Upper lobe of left lung (tissue), 6 donors: ENCODE data around the gene DHODH. TPM values are rescaled to one million over a fixed set of nuclear protein-coding genes. Genes with fewer than 3 reads are reported as not detected.
"Not testable (repeated sequence)": the region's sequence is repeated elsewhere in the genome, so short reads cannot be mapped to it uniquely, and the experiment has no call there.

ENCODE experiments used
- ATAC-seq, 2 donors: fragments of 200-7000 bp; cut with Tn5 transposase; one replicate each; pipeline ENCODE4 v1.9.1; 2022; ENCODE audit warnings: mild to moderate bottlenecking in 2 of 2, moderate library complexity in 2 of 2; ENCODE audit not compliant: low FRiP score in 2 of 2
- DNase-seq, 2 donors: peaks; one replicate each; pipeline ENCODE4 v3.0.0-alpha.2; 2019 to 2020
- H3K27ac ChIP-seq, 4 donors: fragments of 200-600 bp; sonication (generic); one replicate each; pipeline ENCODE4 v1.5.1; 2016 to 2019
- H3K27me3 ChIP-seq, 4 donors: fragments of 200-600 bp; sonication (generic); one replicate each; pipeline ENCODE4 v1.5.1; 2017 to 2019
- H3K36me3 ChIP-seq, 4 donors: fragments of 200-600 bp; sonication (generic); one replicate each; pipeline ENCODE4 v1.5.1; 2016 to 2019
- H3K4me1 ChIP-seq, 4 donors: fragments of 200-600 bp; sonication (generic); one replicate each; pipeline ENCODE4 v1.5.1; 2018 to 2019
- H3K4me3 ChIP-seq, 4 donors: fragments of 200-600 bp; sonication (generic); one replicate each; pipeline ENCODE4 v1.5.1; 2017 to 2019; ENCODE audit warnings: mild to moderate bottlenecking in 2 of 4, moderate library complexity in 1 of 4
- H3K9me3 ChIP-seq, 4 donors: fragments of 200-600 bp; sonication (generic); one replicate each; pipeline ENCODE4 v1.5.1; 2018 to 2019
- EP300 ChIP-seq, 4 donors: sonication (generic); formaldehyde crosslinking; IDR thresholded peaks; one replicate each; pipeline ENCODE4 v1.5.1; 2017; ENCODE audit warnings: antibody characterized with exemption in 4 of 4, control low read depth in 2 of 4
- POLR2A ChIP-seq, 4 donors: fragments of 450-650 bp; IDR thresholded peaks; one replicate each; pipeline ENCODE4 v1.5.1; 2016 to 2017; ENCODE audit warnings: antibody characterized with exemption in 4 of 4, mild to moderate bottlenecking in 2 of 4
- POLR2AphosphoS5 ChIP-seq, 2 donors: sonication (generic); formaldehyde crosslinking; IDR thresholded peaks; one replicate each; pipeline ENCODE4 v1.5.1; 2017; ENCODE audit warnings: antibody characterized with exemption in 2 of 2
- WGBS, 2 donors: methylation state at CpG; one replicate each; pipeline ENCODE4 v1.1.5; 2017 to 2018; 5-methylcytosine and 5-hydroxymethylcytosine counted together
- small RNA-seq, 4 donors: library from RNA; depleted of rRNA; stranded (forward); fragments of <200 nt; gene quantifications; one replicate each; pipeline ENCODE3, GENCODE V24; 2016
- total RNA-seq, 6 donors: library from RNA; depleted of rRNA in 4 of 6; stranded (reverse); fragments of >200 nt in 4 of 6; gene quantifications; one replicate each; pipeline versions ENCODE4 v1.1.0 to v1.2.1, GENCODE V29; 2016 to 2021
- TF ChIP-seq, protein P1 (sequence below), 6 experiments: fragments of 450-650 bp in 4 of 6; fragments of 200-600 bp in 2 of 6; sonication (generic) in 2 of 6; IDR thresholded peaks; one replicate each; pipeline ENCODE4 v1.5.1; 2016 to 2019; ENCODE audit warnings: antibody characterized with exemption in 6 of 6
- donor health status: DM: no; HTN: no; CAD: no; lungs with moderate emphysema.
- donor health status: DM: no; HTN: yes; CAD: no; lungs with severe emphysema.

Gene DHODH
- total RNA-seq, 6 donors from 2014 or later, result 5.8 to 13.2 (median 7.8) TPM

DNA sequence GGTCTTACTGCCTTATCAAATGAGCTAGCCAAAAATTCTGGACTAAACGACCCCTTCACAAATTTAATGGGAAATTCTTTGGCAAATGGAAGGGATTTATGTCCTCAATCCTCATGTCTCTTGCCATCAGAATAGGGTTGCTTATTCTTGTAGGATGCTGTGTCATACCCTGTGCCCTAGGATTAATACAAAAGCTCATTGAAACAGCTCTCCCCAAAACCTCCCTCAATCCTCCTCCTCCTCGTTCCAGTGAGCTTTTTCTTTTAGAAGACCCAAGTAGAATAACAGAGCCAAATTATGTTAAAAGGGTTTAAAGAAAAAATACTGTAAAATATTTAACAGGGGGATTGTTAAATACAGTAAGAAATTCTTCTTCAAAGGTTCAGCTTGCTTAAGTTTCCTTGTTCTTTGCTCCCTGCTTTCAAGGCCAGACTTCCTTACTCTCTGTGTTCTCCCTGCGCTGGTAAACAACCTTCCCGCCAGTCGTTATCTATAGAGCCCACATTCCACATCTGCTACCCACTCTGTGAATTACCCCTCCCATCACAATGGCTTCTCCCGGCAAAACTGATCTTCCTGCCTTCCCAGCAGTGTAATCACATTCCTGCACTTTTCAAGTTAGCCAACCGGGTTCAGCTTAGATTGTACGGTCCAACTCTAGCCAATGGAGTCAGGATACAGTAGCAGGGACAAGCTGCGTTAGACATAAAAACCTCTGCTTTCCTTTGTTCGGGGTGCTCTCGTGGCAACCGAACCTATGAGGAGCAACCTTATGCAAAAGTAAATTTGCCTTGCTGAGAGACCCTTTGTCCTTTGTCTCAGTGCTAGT lies 64.2 kb downstream of the DHODH start:
- no peaks in the 10 kb centered on the region for H3K27me3 ChIP-seq
- TF ChIP-seq POLR2AphosphoS5 (IDR thresholded peaks at IDR 0.05) (no peak), POLR2A (IDR thresholded peaks at IDR 0.05) (no peak), EP300 (IDR thresholded peaks at IDR 0.05) (no peak)
- TF ChIP-seq, protein P1, sequence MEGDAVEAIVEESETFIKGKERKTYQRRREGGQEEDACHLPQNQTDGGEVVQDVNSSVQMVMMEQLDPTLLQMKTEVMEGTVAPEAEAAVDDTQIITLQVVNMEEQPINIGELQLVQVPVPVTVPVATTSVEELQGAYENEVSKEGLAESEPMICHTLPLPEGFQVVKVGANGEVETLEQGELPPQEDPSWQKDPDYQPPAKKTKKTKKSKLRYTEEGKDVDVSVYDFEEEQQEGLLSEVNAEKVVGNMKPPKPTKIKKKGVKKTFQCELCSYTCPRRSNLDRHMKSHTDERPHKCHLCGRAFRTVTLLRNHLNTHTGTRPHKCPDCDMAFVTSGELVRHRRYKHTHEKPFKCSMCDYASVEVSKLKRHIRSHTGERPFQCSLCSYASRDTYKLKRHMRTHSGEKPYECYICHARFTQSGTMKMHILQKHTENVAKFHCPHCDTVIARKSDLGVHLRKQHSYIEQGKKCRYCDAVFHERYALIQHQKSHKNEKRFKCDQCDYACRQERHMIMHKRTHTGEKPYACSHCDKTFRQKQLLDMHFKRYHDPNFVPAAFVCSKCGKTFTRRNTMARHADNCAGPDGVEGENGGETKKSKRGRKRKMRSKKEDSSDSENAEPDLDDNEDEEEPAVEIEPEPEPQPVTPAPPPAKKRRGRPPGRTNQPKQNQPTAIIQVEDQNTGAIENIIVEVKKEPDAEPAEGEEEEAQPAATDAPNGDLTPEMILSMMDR (IDR thresholded peaks at IDR 0.05), result no peak
- H3K4me1 ChIP-seq, result peaks cover 0 to 11% (median 0%) of the 10 kb centered on the region in 4 donors
- peak overlapping the region in 1 of 4 donors; percentile 44 for H3K27ac ChIP-seq
- 47 to 51% methylated on average over 12 of the region's 12 CpGs for WGBS, 2 donors
- H3K36me3 ChIP-seq, result no peaks in the 10 kb centered on the region
- no peaks in the 10 kb centered on the region for H3K9me3 ChIP-seq
- ATAC-seq (peak in 1 of 2 donors; percentile 57), DNase-seq (no peak)
- H3K4me3 ChIP-seq, result no peak overlapping the region

- DNase-seq (no peak), ATAC-seq (peak in 1 of 2 donors; percentile 44)
- TF ChIP-seq POLR2AphosphoS5 (IDR thresholded peaks at IDR 0.05) (no peak), EP300 (IDR thresholded peaks at IDR 0.05) (no peak)
- TF ChIP-seq, protein P1 (IDR thresholded peaks at IDR 0.05), result no peak
- 79 to 86% methylated on average over 8 of the region's 8 CpGs for WGBS, 2 donors
- no peaks in the 10 kb centered on the region for H3K36me3 ChIP-seq
- H3K4me1 ChIP-seq, result peaks cover 0 to 6% (median 0%) of the 10 kb centered on the region in 4 donors
- no peak overlapping the region for H3K27ac ChIP-seq
- H3K27me3 ChIP-seq, result no peaks in the 10 kb centered on the region
- no peak overlapping the region for H3K4me3 ChIP-seq
- H3K9me3 ChIP-seq, result no peaks in the 10 kb centered on the region
These were observed 65.2 kb downstream of the DHODH start for GRCh38 chr16:72073560-72074230.

GRCh38 chr16:72075067-72075466 lies 66.5 kb downstream of the DHODH start:
- not testable (repeated sequence) for H3K4me1 ChIP-seq, H3K27me3 ChIP-seq, H3K4me3 ChIP-seq, H3K36me3 ChIP-seq, H3K9me3 ChIP-seq, ATAC-seq, DNase-seq, H3K27ac ChIP-seq
- WGBS, 2 donors, result 86 to 90% methylated on average over 1 to 2 of the region's 6 CpGs

Small RNAs within 50 kb of the gene (small RNA-seq; reads per million reads assigned to genes)
- 0 reads per million in 4 donors for gene RPL39P31

Other genes with a start within 250 kb of the DHODH start
- gene AP1G1, start 199.9 kb upstream of the DHODH start, total RNA-seq, result 100 to 1,000 TPM in 2 of 6 donors, 10 to 100 TPM in 4; 63.7 to 145 (median 88.6) TPM
- gene ATXN1L, start 162.8 kb upstream of the DHODH start, total RNA-seq, result 10 to 100 TPM; 22.0 to 31.2 (median 29.1) TPM
- gene ZNF821, start 124.6 kb upstream of the DHODH start, total RNA-seq, result 10 to 100 TPM in 2 of 6 donors, 1 to 10 TPM in 4; 5.9 to 32.5 (median 7.4) TPM
- gene IST1, start 113.2 kb upstream of the DHODH start, total RNA-seq, result 100 to 1,000 TPM; 164 to 224 (median 176) TPM
- gene PKD1L3, start 8.3 kb upstream of the DHODH start, total RNA-seq, result under 1 TPM in 5 of 6 donors, not detected in 1; under 0.01 to 0.59 (median 0.17) TPM
- gene HP, start 45.8 kb downstream of the DHODH start, total RNA-seq, result 100 to 1,000 TPM in 1 of 6 donors, 10 to 100 TPM in 5; 13.7 to 132 (median 40.0) TPM
- gene HPR, start 54.5 kb downstream of the DHODH start, total RNA-seq, result 1 to 10 TPM in 2 of 6 donors, under 1 TPM in 1, not detected in 3; 0.76 to 2.2 (median 1.4) TPM
- gene TXNL4B, start 84.9 kb downstream of the DHODH start, total RNA-seq, result 10 to 100 TPM in 2 of 6 donors, 1 to 10 TPM in 4; 5.7 to 13.4 (median 9.6) TPM
- gene DHX38, start 85.1 kb downstream of the DHODH start, total RNA-seq, result 100 to 1,000 TPM in 1 of 6 donors, 10 to 100 TPM in 5; 45.9 to 211 (median 76.8) TPM
- 1 to 10 TPM in 3 of 6 donors, under 1 TPM in 3; 0.15 to 7.3 (median 1.1) TPM for gene PMFBP1, start 163.4 kb downstream of the DHODH start, total RNA-seq